ENCODE data around the gene RNF123. TPM values are rescaled to one million over a fixed set of nuclear protein-coding genes. Genes with fewer than 3 reads are reported as not detected.
A peak's percentile ranks its signal among the peaks of the same experiment; 100 is the strongest.

RNF123 gene
- total RNA-seq = 30.5 and 35.6 TPM in 2 replicates

GRCh38 chr3:49689046-49689907 lies at the start of gene RNF123, which contains the start of gene MST1:
Gene RNF123, plus strand, starts transcription at chr3:49689557. Its CDS starts 1,609 bp downstream, at chr3:49691166.
Gene MST1, minus strand, starts transcription at chr3:49689474. Its CDS starts 783 bp downstream, at chr3:49688691.
- DNase-seq = peak; percentile 96

GRCh38 chr3:49641292-49641691 lies 48.1 kb upstream of the RNF123 start:
- DNase-seq = no peak

- no peak for DNase-seq
Measured at GRCh38 chr3:49641921-49642707, 47.2 kb upstream of the RNF123 start.

GRCh38 chr3:49642708-49643145 lies 46.6 kb upstream of the RNF123 start:
- no peak for DNase-seq

GRCh38 chr3:49644684-49645083 lies 44.7 kb upstream of the RNF123 start:
- no peak for DNase-seq

- DNase-seq = no peak
Measured at GRCh38 chr3:49646236-49646635, 43.1 kb upstream of the RNF123 start.

- DNase-seq = no peak
Measured at GRCh38 chr3:49647741-49648140, 41.6 kb upstream of the RNF123 start.

GRCh38 chr3:49648354-49649019 lies 40.9 kb upstream of the RNF123 start:
- no peak for DNase-seq

- DNase-seq = no peak
Measured at GRCh38 chr3:49649576-49649975, 39.8 kb upstream of the RNF123 start.

GRCh38 chr3:49650177-49650576 lies 39.2 kb upstream of the RNF123 start:
- no peak for DNase-seq

- no peak for DNase-seq
Measured at GRCh38 chr3:49650637-49651036, 38.7 kb upstream of the RNF123 start.

- DNase-seq = no peak
Measured at GRCh38 chr3:49652218-49652902, 37.0 kb upstream of the RNF123 start.

- no peak for DNase-seq
Measured at GRCh38 chr3:49652903-49653415, 36.4 kb upstream of the RNF123 start.

- DNase-seq = no peak
Measured at GRCh38 chr3:49653621-49654020, 35.7 kb upstream of the RNF123 start.

GRCh38 chr3:49654176-49654825 lies 35.1 kb upstream of the RNF123 start:
- DNase-seq = no peak

GRCh38 chr3:49654955-49655556 lies 34.3 kb upstream of the RNF123 start:
- DNase-seq = no peak

- no peak for DNase-seq
Measured at GRCh38 chr3:49655731-49656285, 33.5 kb upstream of the RNF123 start.

GRCh38 chr3:49656541-49657112 lies 32.7 kb upstream of the RNF123 start:
- DNase-seq = no peak

- DNase-seq = no peak
Measured at GRCh38 chr3:49657208-49657915, 32.0 kb upstream of the RNF123 start.

GRCh38 chr3:49658711-49659110 lies 30.6 kb upstream of the RNF123 start:
- no peak for DNase-seq
